ENCODE results near the gene ZNF79.

The ZNF79 gene

GRCh38 chr9:127398715-127399400 lies 25.3 kb upstream of the ZNF79 start:
- no peak for DNase-seq

- no peak for DNase-seq
Measured at GRCh38 chr9:127399736-127400269, 24.4 kb upstream of the ZNF79 start.

GRCh38 chr9:127402401-127403090 lies 21.6 kb upstream of the ZNF79 start:
- DNase-seq, result no peak

- no peak for DNase-seq
Measured at GRCh38 chr9:127403507-127404192, 20.5 kb upstream of the ZNF79 start.

- peak; percentile 46 for DNase-seq
Measured at GRCh38 chr9:127404631-127405030, 19.6 kb upstream of the ZNF79 start.

- no peak for DNase-seq
Measured at GRCh38 chr9:127405344-127406125, 18.6 kb upstream of the ZNF79 start.

- DNase-seq, result peak; percentile 55
Measured at GRCh38 chr9:127406799-127407491, 17.2 kb upstream of the ZNF79 start.

- DNase-seq, result no peak
Measured at GRCh38 chr9:127407492-127407843, 16.7 kb upstream of the ZNF79 start.

- DNase-seq, result no peak
Measured at GRCh38 chr9:127411122-127411521, 13.1 kb upstream of the ZNF79 start.

GRCh38 chr9:127415141-127415540 lies 9.0 kb upstream of the ZNF79 start:
- no peak for DNase-seq

- DNase-seq, result no peak
Measured at GRCh38 chr9:127415657-127416056, 8.5 kb upstream of the ZNF79 start.

- peak; percentile 81 for DNase-seq
Measured at GRCh38 chr9:127417131-127418036, 6.8 kb upstream of the ZNF79 start.

- DNase-seq, result peak; percentile 81
Measured at GRCh38 chr9:127418037-127418471, 6.1 kb upstream of the ZNF79 start.

GRCh38 chr9:127419348-127419747 lies 4.8 kb upstream of the ZNF79 start:
- DNase-seq, result no peak

- DNase-seq, result no peak
Measured at GRCh38 chr9:127421057-127421456, 3.1 kb upstream of the ZNF79 start.

- DNase-seq, result no peak
Measured at GRCh38 chr9:127422133-127422782, 1.9 kb upstream of the ZNF79 start.

GRCh38 chr9:127422787-127423186 lies 1.4 kb upstream of the ZNF79 start:
- DNase-seq, result no peak

- DNase-seq, result no peak
Measured at GRCh38 chr9:127423476-127423933, 677 bp upstream of the ZNF79 start.

- no peak for DNase-seq
Measured at GRCh38 chr9:127424676-127424999, 456 bp downstream of the ZNF79 start.

GRCh38 chr9:127426756-127427155 lies 2.6 kb downstream of the ZNF79 start:
- DNase-seq, result no peak

GRCh38 chr9:127428348-127428747 lies 4.2 kb downstream of the ZNF79 start:
- DNase-seq, result no peak
